GM12864 (cell line): ENCODE results near the gene MAP4K4.

Experiments
- DNase-seq: peaks from one replicate; pipeline ENCODE4 v3.0.0-alpha.2; 2011; ENCODE audit warnings: low read depth
- H3K4me3 ChIP-seq: 2 replicates; pipeline ENCODE4 v1.5.1; 2011; ENCODE audit warnings: mild to moderate bottlenecking, low read depth, low read length, control low read depth
- TF ChIP-seq, protein P1 (sequence below): IDR thresholded peaks from 2 replicates; pipeline ENCODE4 v1.5.1; 2011; ENCODE audit warnings: low read depth, mild to moderate bottlenecking, moderate library complexity, low read length, control low read depth, inconsistent platforms; ENCODE audit errors: missing control alignments

Gene MAP4K4

DNA sequence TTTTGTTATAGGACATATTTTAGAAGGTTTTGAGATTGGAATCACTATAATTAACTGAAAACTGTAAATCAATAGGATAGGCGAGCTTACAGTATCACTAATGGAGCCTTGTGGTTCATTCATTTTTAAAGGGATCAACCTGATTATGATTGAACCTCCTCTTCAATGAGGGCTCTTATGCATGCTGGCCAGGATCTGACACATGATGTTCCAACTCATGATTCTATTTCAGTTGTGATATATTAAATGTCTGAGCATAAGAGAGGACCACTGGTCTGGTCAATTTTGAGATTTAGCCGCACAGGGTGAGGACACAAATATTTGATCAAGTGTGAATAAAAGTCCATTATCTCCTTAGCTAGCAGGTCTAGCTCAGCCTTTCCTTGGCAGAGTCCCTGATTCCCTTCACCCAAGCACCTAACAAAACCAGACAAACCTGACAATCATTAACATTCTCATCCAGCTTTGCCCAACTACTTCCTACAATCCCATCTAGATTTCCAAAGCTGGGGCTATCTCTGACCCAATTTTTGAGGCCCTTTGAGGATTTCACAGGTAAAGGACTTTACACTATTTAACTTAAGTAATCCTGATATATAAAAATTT, 6.9 kb upstream of the MAP4K4 start:
- no peak overlapping the region for H3K4me3 ChIP-seq
- TF ChIP-seq, protein P1, sequence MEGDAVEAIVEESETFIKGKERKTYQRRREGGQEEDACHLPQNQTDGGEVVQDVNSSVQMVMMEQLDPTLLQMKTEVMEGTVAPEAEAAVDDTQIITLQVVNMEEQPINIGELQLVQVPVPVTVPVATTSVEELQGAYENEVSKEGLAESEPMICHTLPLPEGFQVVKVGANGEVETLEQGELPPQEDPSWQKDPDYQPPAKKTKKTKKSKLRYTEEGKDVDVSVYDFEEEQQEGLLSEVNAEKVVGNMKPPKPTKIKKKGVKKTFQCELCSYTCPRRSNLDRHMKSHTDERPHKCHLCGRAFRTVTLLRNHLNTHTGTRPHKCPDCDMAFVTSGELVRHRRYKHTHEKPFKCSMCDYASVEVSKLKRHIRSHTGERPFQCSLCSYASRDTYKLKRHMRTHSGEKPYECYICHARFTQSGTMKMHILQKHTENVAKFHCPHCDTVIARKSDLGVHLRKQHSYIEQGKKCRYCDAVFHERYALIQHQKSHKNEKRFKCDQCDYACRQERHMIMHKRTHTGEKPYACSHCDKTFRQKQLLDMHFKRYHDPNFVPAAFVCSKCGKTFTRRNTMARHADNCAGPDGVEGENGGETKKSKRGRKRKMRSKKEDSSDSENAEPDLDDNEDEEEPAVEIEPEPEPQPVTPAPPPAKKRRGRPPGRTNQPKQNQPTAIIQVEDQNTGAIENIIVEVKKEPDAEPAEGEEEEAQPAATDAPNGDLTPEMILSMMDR = no peak
- DNase-seq = no peak

DNA sequence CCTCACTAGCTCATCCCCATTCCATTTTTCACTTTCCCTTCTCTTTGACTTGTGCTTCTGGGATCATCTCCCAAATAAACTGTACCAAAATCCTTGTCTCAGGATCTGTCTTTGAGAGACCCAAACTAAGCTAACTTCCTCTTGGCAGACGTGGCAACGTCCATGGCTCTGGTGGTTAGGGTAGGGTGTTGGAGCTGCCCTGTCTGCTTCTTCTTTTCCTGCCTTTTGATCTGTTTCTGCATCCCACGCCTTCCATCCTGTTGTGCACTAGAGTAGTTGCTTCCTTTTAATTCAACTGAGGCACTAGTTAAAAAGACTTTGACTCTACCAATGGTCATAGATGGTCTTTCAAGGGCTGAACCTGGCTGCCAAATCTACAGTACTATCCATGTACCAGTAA, 5.5 kb upstream of the MAP4K4 start:
- no peak overlapping the region for H3K4me3 ChIP-seq
- no peak for DNase-seq
- TF ChIP-seq, protein P1 = no peak

DNA sequence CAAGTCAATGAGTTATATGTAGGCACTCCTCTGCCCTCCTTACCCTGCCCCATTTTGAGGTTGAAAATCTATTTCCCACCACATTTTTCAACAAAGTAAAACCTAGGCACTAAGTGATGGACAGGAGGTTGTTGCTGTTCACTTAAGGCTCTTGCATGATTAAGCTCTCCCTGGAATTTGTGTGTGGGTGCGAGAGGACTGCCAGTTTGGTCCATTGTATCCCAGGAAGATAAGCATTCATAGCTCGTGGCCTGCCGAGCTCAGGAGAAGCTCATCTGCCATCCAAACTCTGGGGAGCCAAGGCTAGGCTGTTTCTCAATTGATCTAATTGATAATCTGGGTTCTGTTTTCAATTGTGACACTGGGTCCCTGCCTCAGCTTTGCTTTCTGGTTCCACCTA, 4.7 kb upstream of the MAP4K4 start:
- TF ChIP-seq, protein P1 = no peak
- DNase-seq = no peak
- no peak overlapping the region for H3K4me3 ChIP-seq

DNA sequence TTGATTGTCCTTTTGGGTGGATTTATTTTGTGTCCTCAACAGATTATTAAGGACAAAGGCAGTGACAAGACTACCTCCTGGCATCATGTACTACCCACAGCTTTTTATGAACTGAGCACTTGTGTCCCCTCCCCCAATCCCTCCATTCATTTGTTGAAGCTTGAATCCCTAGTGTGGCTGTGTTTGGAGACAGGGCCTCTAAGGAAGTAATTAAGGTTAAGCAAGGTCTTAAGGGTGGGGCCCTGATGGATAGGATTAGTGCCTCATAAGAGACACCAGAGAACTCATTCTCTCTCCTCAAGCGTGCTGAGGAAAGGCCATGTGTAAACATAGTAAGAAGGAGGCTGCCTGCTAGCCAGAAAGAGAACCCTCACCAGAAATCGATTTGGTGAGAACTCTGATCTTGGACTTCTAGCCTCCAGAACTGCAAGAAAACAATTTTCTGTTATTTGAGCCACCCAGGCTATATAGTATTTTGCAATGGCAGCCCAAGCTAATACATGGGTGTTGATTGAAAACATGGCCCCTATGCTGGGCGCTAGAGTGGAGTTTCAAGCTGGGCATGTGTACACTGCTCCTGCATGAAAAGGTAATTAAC, 3.4 kb upstream of the MAP4K4 start:
- H3K4me3 ChIP-seq = no peak overlapping the region
- DNase-seq = no peak
- TF ChIP-seq, protein P1 = no peak

DNA sequence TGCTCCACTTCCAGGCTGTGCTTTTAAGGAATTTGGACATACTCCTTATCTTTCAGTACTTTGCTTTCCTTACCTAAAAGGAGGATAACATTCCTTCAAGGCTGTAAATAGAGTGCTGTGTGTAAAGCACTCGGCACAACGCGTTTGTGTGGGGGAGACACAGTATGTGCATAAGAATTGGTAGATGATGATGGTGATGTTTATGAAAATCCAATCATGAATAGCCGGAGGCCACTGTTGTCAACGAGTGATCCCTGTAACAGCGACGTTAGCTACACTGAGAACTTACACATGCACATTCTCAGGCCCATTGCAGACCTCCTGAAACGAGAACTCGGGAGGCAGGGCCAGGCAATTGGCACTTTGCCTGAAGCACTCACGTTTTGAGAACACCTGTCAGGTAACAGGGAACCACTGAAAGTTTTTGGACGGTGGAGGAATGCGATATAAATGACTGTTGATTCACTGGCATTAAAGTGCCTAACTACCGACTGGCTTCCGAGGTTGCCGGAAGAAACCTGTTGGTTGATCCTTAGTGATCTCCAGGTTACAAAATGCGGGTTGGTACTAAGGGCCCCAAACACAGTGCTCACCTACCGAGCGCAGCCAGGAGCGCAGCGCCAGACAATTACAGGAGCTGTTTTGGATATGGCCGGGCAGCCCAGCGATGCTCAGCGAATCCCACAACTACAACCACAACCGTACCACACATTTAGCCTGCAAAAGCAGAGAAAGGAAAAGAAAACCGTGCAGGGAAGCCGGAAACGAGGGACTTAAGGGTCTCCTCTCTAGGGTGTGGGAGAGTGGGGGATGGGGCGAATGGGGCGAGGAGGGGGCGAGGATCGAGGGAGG, 1.0 kb upstream of the MAP4K4 start:
- TF ChIP-seq, protein P1 = no peak
- H3K4me3 ChIP-seq = peak overlapping the region; percentile 45
- no peak for DNase-seq

DNA sequence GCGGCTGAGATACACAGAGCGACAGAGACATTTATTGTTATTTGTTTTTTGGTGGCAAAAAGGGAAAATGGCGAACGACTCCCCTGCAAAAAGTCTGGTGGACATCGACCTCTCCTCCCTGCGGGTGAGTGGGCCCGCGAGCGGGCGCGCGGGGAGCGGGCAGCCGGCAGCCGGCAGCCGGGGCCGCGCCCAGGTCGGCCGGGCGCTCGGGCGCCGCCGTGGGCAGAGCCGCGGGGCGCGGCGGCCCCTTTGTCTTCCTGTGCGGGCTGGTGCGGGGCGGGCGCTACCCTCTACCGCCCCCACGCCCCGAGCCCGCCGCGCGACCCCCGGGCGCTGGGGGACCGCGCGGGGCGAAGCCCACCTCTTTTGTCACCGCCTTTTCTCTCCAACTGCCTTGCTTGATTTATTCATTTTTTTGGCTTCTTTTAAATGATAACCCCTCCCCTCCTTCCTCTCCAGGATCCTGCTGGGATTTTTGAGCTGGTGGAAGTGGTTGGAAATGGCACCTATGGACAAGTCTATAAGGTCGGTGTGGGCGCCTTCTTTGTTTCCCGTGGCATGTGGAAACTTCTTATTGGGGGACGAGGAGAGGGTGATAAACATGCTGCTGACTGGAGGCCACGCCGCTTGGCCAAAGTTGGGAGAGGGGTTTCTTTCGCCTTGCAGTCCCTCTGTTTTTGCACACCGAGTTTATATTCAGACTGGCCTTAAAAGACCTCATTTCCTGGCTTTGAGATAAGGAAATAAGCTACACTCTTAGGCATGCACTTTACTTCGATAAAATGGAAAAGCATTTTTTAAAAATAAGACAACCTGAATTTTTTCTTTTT, 722 bp downstream of the MAP4K4 start:
- peak overlapping the region; percentile 39 for H3K4me3 ChIP-seq
- DNase-seq = no peak
- TF ChIP-seq, protein P1 = no peak
